HAP-1 (cell line): ENCODE measurements around the gene ANO9.

Experiments
- DNase-seq, 2 experiments: peaks; one replicate each; pipeline ENCODE4 v3.0.0-alpha.2; 2016 to 2020; ENCODE audit warnings: low spot score in 2 of 2
- H3K27me3 ChIP-seq: fragments of 250-450 bp; sonication (Bioruptor Pico); 2 replicates; pipeline ENCODE4 v1.5.1; 2020; ENCODE audit warnings: low read depth, mild to moderate bottlenecking, moderate library complexity
- H3K36me3 ChIP-seq: fragments of 250-450 bp; sonication (Bioruptor Pico); replicated peaks from 2 replicates; pipeline ENCODE4 v1.5.1; 2020; ENCODE audit warnings: mild to moderate bottlenecking
- H3K4me1 ChIP-seq: fragments of 250-450 bp; sonication (Bioruptor Pico); 2 replicates; pipeline ENCODE4 v1.5.1; 2020; ENCODE audit warnings: mild to moderate bottlenecking
- H3K4me3 ChIP-seq: fragments of 250-450 bp; sonication (Bioruptor Pico); 2 replicates; pipeline ENCODE4 v1.5.1; 2020; ENCODE audit warnings: mild to moderate bottlenecking, moderate library complexity
- H3K9me3 ChIP-seq: fragments of 250-450 bp; sonication (Bioruptor Pico); 2 replicates; pipeline ENCODE4 v1.5.1; 2020; ENCODE audit warnings: mild to moderate bottlenecking, moderate library complexity
- in situ Hi-C: fragments of 300-500 bp; cut with MboI; formaldehyde crosslinking; loops from 3 replicates; pipeline ENCODE4 v1.14.3; 2020; ENCODE audit warnings: low sequenced_read_pairs, inconsistent platforms, mixed read lengths

ANO9 gene

GRCh38 chr11:452203-452744 lies 10.5 kb upstream of the ANO9 start:
- no peak for DNase-seq
- H3K4me1 ChIP-seq = peaks cover 30% of the 10 kb centered on the region
- in situ Hi-C loops = no loop called here
- H3K9me3 ChIP-seq = no peaks in the 10 kb centered on the region
- H3K27me3 ChIP-seq = no peaks in the 10 kb centered on the region
- no peak overlapping the region for H3K4me3 ChIP-seq
- peaks cover 37% of the 10 kb centered on the region for H3K36me3 ChIP-seq

GRCh38 chr11:451738-452137 lies 9.9 kb upstream of the ANO9 start:
- peak overlapping the region; percentile 67 for H3K4me3 ChIP-seq
- DNase-seq = no peak
- peaks cover 34% of the 10 kb centered on the region for H3K36me3 ChIP-seq
- in situ Hi-C loops = no loop called here
- H3K4me1 ChIP-seq = peaks cover 26% of the 10 kb centered on the region
- H3K27me3 ChIP-seq = no peaks in the 10 kb centered on the region
- H3K9me3 ChIP-seq = no peaks in the 10 kb centered on the region

GRCh38 chr11:450809-451451 lies 9.1 kb upstream of the ANO9 start:
- Histone ChIP-seq H3K36me3 (peaks cover 34% of the 10 kb centered on the region), H3K4me1 (peaks cover 21% of the 10 kb centered on the region), H3K27me3 (no peaks in the 10 kb centered on the region), H3K4me3 (peak overlapping the region; percentile 67), H3K9me3 (no peaks in the 10 kb centered on the region)
- DNase-seq = peak; percentile 43 to 74
- in situ Hi-C loops = no loop called here

- Histone ChIP-seq H3K27me3 (no peaks in the 10 kb centered on the region), H3K4me1 (peaks cover 21% of the 10 kb centered on the region), H3K9me3 (no peaks in the 10 kb centered on the region), H3K4me3 (peak within 1 kb of the TSS; percentile 67), H3K36me3 (peaks cover 34% of the 10 kb centered on the region)
- peak; percentile 93 to 97 for DNase-seq
- in situ Hi-C loops = no loop called here
Measured at GRCh38 chr11:449889-450808, 8.3 kb upstream of the ANO9 start, which contains the start of gene PTDSS2. PTDSS2 (plus strand) TSS chr11:450279; CDS start chr11:450456, 177 bp downstream.

GRCh38 chr11:447923-448731 lies 6.3 kb upstream of the ANO9 start:
- peak; percentile 88 to 99 for DNase-seq

GRCh38 chr11:446891-447290 lies 5.1 kb upstream of the ANO9 start:
- peaks cover 6% of the 10 kb centered on the region for H3K36me3 ChIP-seq
- no peak overlapping the region for H3K4me3 ChIP-seq
- H3K9me3 ChIP-seq = no peaks in the 10 kb centered on the region
- H3K27me3 ChIP-seq = no peaks in the 10 kb centered on the region
- DNase-seq = no peak
- H3K4me1 ChIP-seq = peaks cover 21% of the 10 kb centered on the region
- in situ Hi-C loops = no loop called here

More at GRCh38 chr11:447923-448731, 6.3 kb upstream of the ANO9 start:
- Histone ChIP-seq H3K9me3 (no peaks in the 10 kb centered on the region), H3K27me3 (no peaks in the 10 kb centered on the region), H3K4me3 (peak overlapping the region; percentile 70), H3K36me3 (peaks cover 17% of the 10 kb centered on the region), H3K4me1 (peaks cover 21% of the 10 kb centered on the region)
- in situ Hi-C loops = no loop called here

- H3K9me3 ChIP-seq = no peaks in the 10 kb centered on the region
- no peak for DNase-seq
- peaks cover 17% of the 10 kb centered on the region for H3K4me1 ChIP-seq
- in situ Hi-C loops = no loop called here
- H3K4me3 ChIP-seq = no peak overlapping the region
- no peaks in the 10 kb centered on the region; the same call in 1 of the 2 replicates for H3K36me3 ChIP-seq
- no peaks in the 10 kb centered on the region for H3K27me3 ChIP-seq
Measured at GRCh38 chr11:445765-446588, 4.2 kb upstream of the ANO9 start.

GRCh38 chr11:444396-445144 lies 2.8 kb upstream of the ANO9 start:
- Histone ChIP-seq H3K4me1 (peaks cover 17% of the 10 kb centered on the region), H3K4me3 (no peak overlapping the region), H3K36me3 (no peaks in the 10 kb centered on the region), H3K9me3 (no peaks in the 10 kb centered on the region), H3K27me3 (no peaks in the 10 kb centered on the region)
- DNase-seq = no peak
- in situ Hi-C loops = no loop called here

GRCh38 chr11:443542-444199 lies 1.9 kb upstream of the ANO9 start:
- Histone ChIP-seq H3K4me3 (no peak overlapping the region), H3K27me3 (no peaks in the 10 kb centered on the region), H3K36me3 (no peaks in the 10 kb centered on the region), H3K4me1 (peaks cover 8% of the 10 kb centered on the region), H3K9me3 (no peaks in the 10 kb centered on the region)
- DNase-seq = no peak
- in situ Hi-C loops = no loop called here

GRCh38 chr11:442611-443081 lies 835 bp upstream of the ANO9 start:
- in situ Hi-C loops = no loop called here
- DNase-seq = no peak
- Histone ChIP-seq H3K9me3 (no peaks in the 10 kb centered on the region), H3K4me3 (no peak overlapping the region), H3K36me3 (no peaks in the 10 kb centered on the region), H3K4me1 (peaks cover 3% of the 10 kb centered on the region), H3K27me3 (no peaks in the 10 kb centered on the region)

GRCh38 chr11:441043-441417 lies 781 bp downstream of the ANO9 start:
- H3K27me3 ChIP-seq = no peaks in the 10 kb centered on the region
- no peaks in the 10 kb centered on the region; the same call in 1 of the 2 replicates for H3K4me1 ChIP-seq
- in situ Hi-C loops = no loop called here
- H3K36me3 ChIP-seq = no peaks in the 10 kb centered on the region
- 0 out of 2 replicates have a peak, but pooled peaks cover 5% of the 10 kb centered on the region for H3K9me3 ChIP-seq
- H3K4me3 ChIP-seq = no peak overlapping the region
- no peak for DNase-seq
